Subcutaneous adipose tissue (tissue), 4 donors: ENCODE results near the gene SPECC1L. TPM values are rescaled to one million over a fixed set of nuclear protein-coding genes. Genes with fewer than 3 reads are reported as not detected.

Source experiments
- CTCF ChIP-seq: fragments of 450-650 bp; IDR thresholded peaks from one replicate; pipeline ENCODE4 v1.5.1; 2016; ENCODE audit warnings: low read depth, mild to moderate bottlenecking, control low read depth, antibody characterized with exemption, moderate library complexity
- total RNA-seq, 4 donors: library from RNA; depleted of rRNA; stranded (reverse); fragments of >200 nt; gene quantifications; one replicate each; pipeline ENCODE4 v1.1.0, GENCODE V29; 2016

SPECC1L gene
- total RNA-seq, 4 donors from 2014 or later = 30.8 to 44.3 (median 38.4) TPM

- no peak for TF ChIP-seq CTCF
These were observed 116.4 kb downstream of the SPECC1L start for GRCh38 chr22:24386937-24387471.

GRCh38 chr22:24389680-24390079 lies 119.0 kb downstream of the SPECC1L start:
- no peak for TF ChIP-seq CTCF

- TF ChIP-seq CTCF = no peak
These were observed 119.5 kb downstream of the SPECC1L start for GRCh38 chr22:24390156-24390555.

- no peak for TF ChIP-seq CTCF
These were observed 119.9 kb downstream of the SPECC1L start for GRCh38 chr22:24390576-24390975.

GRCh38 chr22:24391836-24392217 lies 121.2 kb downstream of the SPECC1L start:
- no peak for TF ChIP-seq CTCF

- TF ChIP-seq CTCF = no peak
These were observed 121.7 kb downstream of the SPECC1L start for GRCh38 chr22:24392218-24392931.

- TF ChIP-seq CTCF = no peak
These were observed 122.5 kb downstream of the SPECC1L start for GRCh38 chr22:24393012-24393559.
